ENCODE measurements around the gene ABCC11. TPM values are rescaled to one million over a fixed set of nuclear protein-coding genes. Genes with fewer than 3 reads are reported as not detected.

Gene ABCC11
- total and polyA plus RNA-seq, 2 donors (not counting 1 experiment from before 2014, with no cell fraction given) = 0.09 TPM; not detected in 1

DNA sequence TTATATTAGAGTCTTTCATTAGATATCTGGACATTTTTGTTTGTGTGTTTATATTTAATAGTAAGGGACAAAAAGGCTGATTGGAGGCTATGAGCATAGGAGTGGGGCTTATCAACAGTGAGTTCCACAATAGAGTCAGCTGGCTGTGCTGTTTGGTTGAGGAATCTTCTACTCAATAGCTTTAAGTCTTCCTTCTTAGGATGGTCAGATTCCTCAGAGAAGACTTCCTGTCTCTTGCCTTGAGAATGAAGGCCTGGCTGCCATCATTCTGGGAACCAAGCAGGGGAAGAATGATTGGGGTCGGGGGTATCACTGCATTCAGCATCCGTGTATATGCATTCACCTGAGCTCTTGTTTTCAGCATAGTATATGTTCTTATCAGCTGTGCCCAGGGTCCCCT, 31.9 kb upstream of the ABCC11 start:
- no peak for DNase-seq
- no peaks in the 10 kb centered on the region for H3K4me1 Mint-ChIP-seq
- TF ChIP-seq CTCF (IDR thresholded peaks at IDR 0.05) (no peak), EZH2 (IDR thresholded peaks at IDR 0.05; ENCODE audit: borderline replicate concordance, insufficient read depth, low read depth, low read length, poor library complexity, severe bottlenecking) (no peak)
- H3K27ac Mint-ChIP-seq = no peak overlapping the region
- H3K27me3 Mint-ChIP-seq = no peaks in the 10 kb centered on the region
- H3K79me2 ChIP-seq (ENCODE audit: control insufficient read depth, insufficient read depth, low read length) = no peaks in the 10 kb centered on the region
- no peaks in the 10 kb centered on the region for H4K20me1 ChIP-seq (ENCODE audit: control insufficient read depth, insufficient read depth, low read length, poor library complexity, severe bottlenecking)
- 100% methylated on average over 1 of the region's 2 CpGs for WGBS (ENCODE audit: insufficient coverage)
- H3K4me1 ChIP-seq (ENCODE audit: control insufficient read depth in 2 of 2, insufficient read depth in 2 of 2, low read length in 2 of 2) = no peaks in the 10 kb centered on the region
- no peaks in the 10 kb centered on the region for H3K9me3 Mint-ChIP-seq (ENCODE audit: insufficient read depth)
- no peak overlapping the region for H3K27ac ChIP-seq (ENCODE audit: low read length in 2 of 2)
- H3K36me3 ChIP-seq (replicated peaks in 1 of 2; ENCODE audit: control extremely low read depth in 1 of 2, control insufficient read depth in 1 of 2, extremely low read depth in 1 of 2, insufficient read depth in 2 of 2, low read length in 1 of 2) = peaks cover 10 to 54% of the 10 kb centered on the region in 2 experiments
- no peak for ATAC-seq (ENCODE audit: low read depth)
- no peaks in the 10 kb centered on the region for H3K9me3 ChIP-seq (ENCODE audit: control extremely low read depth in 1 of 3, control insufficient read depth in 2 of 3, insufficient read depth in 1 of 3, low read length in 2 of 3)
- no peak overlapping the region for H2AFZ ChIP-seq (ENCODE audit: insufficient read depth, low read depth, low read length, poor library complexity, severe bottlenecking)
- no peaks in the 10 kb centered on the region for H3K27me3 ChIP-seq (replicated peaks in 1 of 4; ENCODE audit: control extremely low read depth in 1 of 4, control insufficient read depth in 3 of 4, insufficient read depth in 4 of 4, low read length in 3 of 4)
- no peak overlapping the region for H3K4me3 ChIP-seq (ENCODE audit: control extremely low read depth in 1 of 5, extremely low read depth in 1 of 5, insufficient read depth in 1 of 5, low read depth in 2 of 5, low read length in 4 of 5)
- H3K4me3 Mint-ChIP-seq = no peak overlapping the region
- ChIA-PET POLR2A (interaction anchor here (0.6 kb wide), 1 partner anchor 343 kb away, joined by 4 read pairs; no protein-coding TSS in a partner anchor), CTCF (no interaction called here)
- intact Hi-C loops (cut with micrococcal nuclease) = no loop called here
- no peak overlapping the region for H3K9ac ChIP-seq (ENCODE audit: low read length)
- H3K4me2 ChIP-seq (replicated peaks; ENCODE audit: low read depth, low read length, poor library complexity, severe bottlenecking) = no peak overlapping the region

DNA sequence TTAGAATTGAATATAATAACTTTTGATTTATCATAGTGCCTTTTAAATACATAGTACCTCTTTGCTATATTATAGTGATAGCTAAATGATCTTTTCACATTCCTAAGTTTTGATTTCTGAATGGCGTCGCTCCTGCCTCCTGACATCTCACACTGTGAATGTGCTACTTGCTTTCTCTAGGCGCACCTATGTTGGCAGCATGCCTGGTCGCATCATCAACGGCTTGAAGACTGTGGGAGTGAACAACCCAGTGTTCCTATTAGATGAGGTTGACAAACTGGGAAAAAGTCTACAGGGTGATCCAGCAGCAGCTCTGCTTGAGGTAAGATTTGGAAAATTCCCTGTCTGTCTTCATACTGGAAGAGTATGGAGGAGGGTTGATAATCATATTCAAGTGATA, 29.8 kb upstream of the ABCC11 start:
- no peaks in the 10 kb centered on the region for H3K27me3 ChIP-seq (replicated peaks in 1 of 4; ENCODE audit: control extremely low read depth in 1 of 4, control insufficient read depth in 3 of 4, insufficient read depth in 4 of 4, low read length in 3 of 4)
- no peak overlapping the region for H3K4me2 ChIP-seq (replicated peaks; ENCODE audit: low read depth, low read length, poor library complexity, severe bottlenecking)
- Mint-ChIP-seq H3K4me1 (no peaks in the 10 kb centered on the region), H3K27me3 (no peaks in the 10 kb centered on the region), H3K9me3 (ENCODE audit: insufficient read depth) (no peaks in the 10 kb centered on the region), H3K4me3 (no peak overlapping the region), H3K27ac (no peak overlapping the region)
- WGBS (ENCODE audit: insufficient coverage) = 96% methylated on average over 5 of the region's 5 CpGs
- ChIA-PET CTCF (interaction anchor here (0.7 kb wide), 1 partner anchor 840 kb away, joined by 4 read pairs; no protein-coding TSS in a partner anchor), POLR2A (no interaction called here)
- no peak for ATAC-seq (ENCODE audit: low read depth)
- DNase-seq = no peak
- TF ChIP-seq EZH2 (IDR thresholded peaks at IDR 0.05; ENCODE audit: borderline replicate concordance, insufficient read depth, low read depth, low read length, poor library complexity, severe bottlenecking) (no peak), CTCF (IDR thresholded peaks at IDR 0.05) (no peak)
- no peak overlapping the region for H3K4me3 ChIP-seq (ENCODE audit: control extremely low read depth in 1 of 5, extremely low read depth in 1 of 5, insufficient read depth in 1 of 5, low read depth in 2 of 5, low read length in 4 of 5)
- H2AFZ ChIP-seq (ENCODE audit: insufficient read depth, low read depth, low read length, poor library complexity, severe bottlenecking) = no peak overlapping the region
- intact Hi-C loops (cut with micrococcal nuclease) = no loop called here
- H4K20me1 ChIP-seq (ENCODE audit: control insufficient read depth, insufficient read depth, low read length, poor library complexity, severe bottlenecking) = no peaks in the 10 kb centered on the region
- no peak overlapping the region for H3K9ac ChIP-seq (ENCODE audit: low read length)
- H3K36me3 ChIP-seq (replicated peaks in 1 of 2; ENCODE audit: control extremely low read depth in 1 of 2, control insufficient read depth in 1 of 2, extremely low read depth in 1 of 2, insufficient read depth in 2 of 2, low read length in 1 of 2) = peaks cover 7 to 56% of the 10 kb centered on the region in 2 experiments
- H3K79me2 ChIP-seq (ENCODE audit: control insufficient read depth, insufficient read depth, low read length) = no peaks in the 10 kb centered on the region
- H3K27ac ChIP-seq (ENCODE audit: low read length in 2 of 2) = no peak overlapping the region
- no peaks in the 10 kb centered on the region for H3K4me1 ChIP-seq (ENCODE audit: control insufficient read depth in 2 of 2, insufficient read depth in 2 of 2, low read length in 2 of 2)
- H3K9me3 ChIP-seq (ENCODE audit: control extremely low read depth in 1 of 3, control insufficient read depth in 2 of 3, insufficient read depth in 1 of 3, low read length in 2 of 3) = no peaks in the 10 kb centered on the region
